Kasumi-1 (cell line): ENCODE measurements around the gene RNF121.
A peak's percentile ranks its signal among the peaks of the same experiment; 100 is the strongest.

Source experiments
- DNase-seq, 2 experiments: peaks; one replicate each; lab custom pipeline; 2025; lab: John Stamatoyannopoulos, UW

Gene RNF121

DNA sequence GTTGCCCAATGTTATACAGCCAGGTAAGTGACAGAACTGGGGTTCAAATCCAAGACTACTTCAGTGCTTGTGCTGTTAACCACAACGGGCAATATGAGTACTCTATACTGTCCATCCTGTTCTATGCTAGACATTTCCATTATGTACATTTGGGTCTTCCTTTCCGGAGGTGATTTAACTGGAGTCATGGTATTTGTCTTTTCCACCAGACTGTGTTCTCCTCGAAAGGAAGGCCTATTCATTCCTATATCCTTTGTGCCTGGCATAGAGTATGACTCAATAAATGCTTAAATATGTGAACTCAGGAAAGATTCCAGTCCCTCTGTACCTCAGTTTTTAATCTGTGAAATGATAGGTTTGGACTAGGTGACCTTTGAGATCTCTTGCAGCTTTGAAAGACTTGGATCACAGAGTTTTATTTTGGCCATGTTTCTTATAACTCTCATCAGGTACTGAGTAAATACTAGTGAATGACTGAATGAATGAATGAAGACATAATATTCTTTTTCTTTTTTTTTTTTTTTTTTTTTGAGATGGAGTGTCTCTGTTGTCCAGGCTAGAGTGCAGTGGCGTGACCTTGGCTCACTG lies 6.6 kb downstream of the RNF121 start:
- DNase-seq, result no peak

DNA sequence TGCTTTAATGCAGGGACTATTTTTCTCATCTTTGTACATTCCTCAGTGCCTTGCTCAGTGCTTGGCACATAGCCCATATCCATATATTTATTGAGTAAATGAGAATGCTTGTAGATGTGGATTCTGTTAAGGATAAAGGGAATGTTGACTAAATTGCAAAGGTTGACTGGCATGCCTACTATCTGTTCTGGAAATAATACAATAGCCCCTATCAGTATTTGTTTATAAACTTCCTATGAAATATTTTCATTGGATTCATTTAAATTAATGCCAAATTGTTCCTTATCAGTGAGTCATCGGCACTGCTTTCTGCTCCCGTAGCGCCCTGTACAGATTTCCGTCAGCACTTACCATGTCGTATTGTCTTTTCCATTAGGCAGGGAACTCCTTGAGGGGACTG lies 8.0 kb downstream of the RNF121 start:
- DNase-seq, result no peak

DNA sequence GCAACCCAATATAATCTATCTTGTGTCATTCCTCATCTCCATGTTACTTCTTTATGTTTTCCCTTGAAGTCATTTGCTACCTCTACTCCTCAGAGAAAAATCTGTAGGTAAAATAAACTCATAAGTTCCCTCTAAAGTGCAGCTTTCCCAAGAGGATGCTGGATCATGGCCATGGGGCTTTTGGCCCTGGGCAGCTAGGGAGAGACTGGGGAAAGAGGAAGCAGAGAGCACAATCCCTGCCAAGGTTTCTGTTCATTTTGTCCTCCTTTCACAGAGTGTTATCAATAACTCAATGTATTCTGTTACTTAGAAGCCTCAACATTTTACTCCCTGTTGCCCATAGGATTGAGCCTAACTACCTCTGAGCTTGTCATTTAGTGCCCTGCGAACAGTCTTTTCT lies 9.0 kb downstream of the RNF121 start:
- no peak for DNase-seq

DNA sequence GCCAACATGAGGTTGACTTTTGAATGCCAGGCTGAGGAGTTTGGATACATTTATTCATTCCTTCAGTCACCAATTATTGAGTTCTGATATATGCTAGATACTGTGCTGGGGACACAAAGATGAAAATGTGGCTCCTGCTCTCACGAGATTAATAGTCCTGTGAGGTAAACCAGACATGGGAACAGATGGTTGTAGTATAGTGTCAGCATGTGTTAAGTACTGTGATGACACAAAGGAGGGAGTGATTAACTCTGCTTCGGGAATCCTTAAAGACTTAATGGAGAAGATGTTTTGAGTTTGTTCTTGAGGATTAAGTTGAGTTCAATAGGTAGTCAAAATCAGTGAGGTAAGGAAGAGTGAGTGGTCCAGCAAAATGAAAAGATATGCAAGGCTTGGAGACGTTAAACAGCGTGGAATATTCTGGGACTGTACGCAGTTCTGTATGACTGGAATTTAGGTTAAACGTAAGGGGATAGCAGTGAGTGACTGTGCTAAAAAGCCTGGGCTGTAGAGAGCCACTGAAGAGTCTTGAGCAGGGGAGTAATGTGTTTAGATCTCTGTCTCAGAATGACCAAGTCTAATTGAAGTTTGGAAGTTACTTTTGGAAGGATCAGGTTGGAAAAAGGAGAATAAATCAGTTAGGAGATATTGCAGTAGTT lies 11.8 kb downstream of the RNF121 start:
- no peak for DNase-seq

DNA sequence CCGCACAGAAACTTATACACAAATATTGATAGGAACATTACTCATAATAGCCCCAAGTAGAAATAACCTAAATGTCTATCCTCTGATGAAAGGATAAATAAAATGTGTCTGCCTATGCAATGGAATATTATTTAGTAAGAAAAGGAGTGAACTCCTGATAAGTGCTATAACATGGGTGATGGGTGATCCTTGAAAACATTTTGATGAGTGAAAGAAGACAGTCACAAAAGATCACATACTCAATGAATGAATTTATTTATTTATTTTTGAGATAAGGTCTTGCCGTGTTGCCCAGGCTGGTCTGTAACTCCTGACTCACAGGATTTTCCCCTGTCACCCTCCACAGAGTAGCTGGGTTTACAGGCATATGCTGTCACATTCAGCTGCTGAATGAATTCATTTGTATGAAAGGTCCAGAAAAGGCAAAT lies 17.3 kb downstream of the RNF121 start:
- DNase-seq, result no peak

DNA sequence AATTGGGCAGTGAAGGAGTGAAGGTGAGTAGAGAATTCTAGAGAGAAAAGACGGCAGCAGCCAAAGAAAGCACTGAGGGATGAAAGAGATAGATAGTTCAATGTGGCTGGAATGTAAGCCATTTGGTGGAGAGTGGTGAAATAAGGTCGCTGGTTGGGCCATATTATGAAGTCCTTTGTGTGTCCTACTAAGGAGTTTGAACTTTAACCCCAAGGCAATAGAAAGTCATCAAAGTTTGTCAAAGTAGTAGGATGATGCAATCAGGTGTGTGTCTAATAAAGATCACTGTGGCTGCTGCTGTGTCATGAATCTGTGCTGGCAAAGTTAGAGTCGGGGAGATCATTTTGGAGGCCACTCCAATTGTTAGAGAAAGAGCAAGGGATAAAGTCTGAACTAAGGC lies 18.7 kb downstream of the RNF121 start:
- no peak for DNase-seq

DNA sequence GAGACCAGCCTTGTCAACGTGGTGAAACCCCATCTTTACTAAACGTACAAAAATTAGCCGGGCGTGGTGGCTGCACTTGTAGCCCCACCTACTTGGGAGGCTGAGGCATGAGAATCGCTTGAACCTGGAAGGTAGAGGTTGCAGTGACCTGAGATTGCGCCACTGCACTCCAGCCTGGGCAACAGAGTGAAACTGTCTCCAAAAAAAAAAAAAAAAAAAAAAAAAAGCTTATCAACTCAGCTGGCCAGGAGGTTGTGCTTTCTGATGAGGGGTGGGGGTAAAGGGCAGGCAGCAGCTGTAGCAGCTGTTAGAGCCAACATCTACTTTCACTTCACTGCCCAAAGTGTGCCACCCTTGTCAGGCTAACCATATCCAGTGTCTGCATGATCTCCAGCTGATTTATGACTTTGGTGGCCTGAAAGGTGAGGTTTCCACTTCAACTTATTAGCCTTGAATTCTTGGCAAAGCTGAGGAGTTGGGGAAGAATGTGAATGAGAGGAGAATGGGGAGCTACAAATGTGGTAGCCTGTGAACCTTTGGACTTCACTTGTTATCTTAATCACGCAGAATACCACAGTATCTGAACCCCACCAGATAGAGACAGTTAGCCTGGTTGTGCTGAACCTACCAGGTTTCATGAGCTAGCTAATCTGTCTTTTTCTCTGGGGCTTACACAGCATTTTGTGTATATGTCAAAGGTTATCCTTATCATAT lies 19.6 kb downstream of the RNF121 start:
- DNase-seq, result no peak

DNA sequence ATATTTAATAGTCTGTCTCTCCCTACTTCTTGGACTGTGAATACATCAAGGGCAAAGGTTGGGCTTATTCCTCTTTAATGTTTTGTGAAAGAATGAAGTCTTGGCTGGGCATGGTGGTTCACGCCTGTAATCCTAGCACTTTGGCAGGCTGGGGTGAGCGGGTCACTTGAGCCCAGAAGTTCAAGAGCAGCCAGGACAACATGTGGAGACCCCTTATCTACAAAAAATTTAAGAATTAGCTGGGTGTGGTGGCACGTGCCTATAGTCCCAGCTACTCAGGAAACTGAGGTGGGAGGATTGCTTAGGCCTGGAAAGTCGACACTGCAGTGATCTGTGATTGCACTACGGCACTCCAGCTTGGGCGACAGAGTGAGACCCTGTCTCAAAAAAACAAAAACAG lies 20.2 kb downstream of the RNF121 start:
- no peak for DNase-seq

DNA sequence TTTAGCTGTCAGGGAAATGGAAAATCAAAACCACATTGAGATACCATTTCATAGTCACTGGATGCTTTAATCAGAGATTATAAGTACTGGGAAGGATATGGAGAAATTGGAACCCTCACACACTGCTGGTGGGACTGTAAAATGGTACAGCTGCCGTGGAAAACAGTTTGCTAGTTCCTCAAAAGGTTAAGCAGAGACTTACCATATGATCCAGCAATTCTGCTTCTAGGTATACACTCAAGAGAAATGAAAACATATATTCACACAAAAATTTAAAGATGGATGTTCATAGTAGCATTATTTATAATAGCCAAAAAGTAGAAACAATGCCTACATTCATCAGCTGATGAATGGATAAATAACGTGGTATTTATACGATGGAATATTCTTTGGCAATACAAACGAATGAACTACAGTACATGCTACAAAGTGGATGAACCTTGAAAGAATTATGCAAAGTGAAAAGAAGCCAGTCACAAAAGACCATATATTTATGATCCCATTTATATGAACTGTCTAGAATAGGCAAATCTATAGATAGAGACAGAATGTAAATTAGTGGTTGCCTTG lies 23.0 kb downstream of the RNF121 start:
- DNase-seq, result no peak

DNA sequence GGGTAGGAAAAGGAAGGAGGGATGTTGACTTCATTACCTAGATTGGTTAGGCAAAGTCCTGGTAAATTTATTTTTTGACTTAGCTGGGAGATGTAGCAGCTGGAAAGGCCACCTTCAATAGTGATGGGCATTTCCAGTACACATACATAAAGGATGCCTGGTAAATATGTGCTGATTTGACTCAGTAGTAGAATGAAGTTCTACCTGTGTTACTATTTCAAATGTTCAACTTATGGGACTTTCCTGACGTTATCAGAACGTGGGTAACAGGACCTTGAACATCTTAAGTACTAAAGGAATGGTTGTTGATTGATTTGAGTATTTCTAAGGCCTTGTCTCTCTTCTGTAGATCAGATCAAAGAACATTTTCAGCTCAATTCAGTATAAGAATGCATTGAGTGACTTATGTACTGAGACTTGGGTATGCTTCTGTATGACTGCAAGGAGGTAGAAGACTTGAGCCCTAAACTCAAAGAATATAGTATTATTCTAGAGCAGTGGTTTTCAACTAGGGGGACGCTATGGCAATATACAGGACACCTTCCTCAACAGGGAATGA lies 27.1 kb downstream of the RNF121 start:
- DNase-seq, result no peak

DNA sequence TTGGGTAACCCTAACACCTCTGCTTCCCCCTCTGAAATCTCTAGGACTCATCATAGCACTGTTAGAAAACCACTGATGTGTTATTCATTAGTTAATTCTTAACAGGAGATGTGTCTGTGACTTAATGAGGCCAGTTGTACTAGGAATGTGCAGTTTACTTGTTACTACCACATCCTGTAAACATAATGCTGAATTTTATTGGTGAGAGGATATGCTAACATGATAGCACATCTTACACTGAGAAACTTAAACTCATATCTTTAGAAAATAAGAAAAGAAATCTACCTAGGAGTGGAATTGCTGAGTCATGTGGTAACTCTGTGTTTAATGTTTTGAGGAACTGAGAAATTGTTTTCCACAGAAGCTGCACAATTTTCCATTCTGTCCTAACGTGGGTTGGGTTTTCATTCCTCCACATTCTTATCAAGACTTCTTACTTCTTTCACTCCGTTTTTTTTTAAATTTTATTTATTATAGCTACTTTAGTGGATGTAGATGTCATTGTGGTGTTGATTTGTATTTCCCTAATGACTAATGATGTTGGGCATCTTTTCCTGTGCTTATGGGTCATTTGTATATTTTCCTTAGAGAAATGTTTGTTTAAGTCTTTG lies 33.7 kb downstream of the RNF121 start:
- DNase-seq, result peak in 1 of 2 experiments; percentile 29

DNA sequence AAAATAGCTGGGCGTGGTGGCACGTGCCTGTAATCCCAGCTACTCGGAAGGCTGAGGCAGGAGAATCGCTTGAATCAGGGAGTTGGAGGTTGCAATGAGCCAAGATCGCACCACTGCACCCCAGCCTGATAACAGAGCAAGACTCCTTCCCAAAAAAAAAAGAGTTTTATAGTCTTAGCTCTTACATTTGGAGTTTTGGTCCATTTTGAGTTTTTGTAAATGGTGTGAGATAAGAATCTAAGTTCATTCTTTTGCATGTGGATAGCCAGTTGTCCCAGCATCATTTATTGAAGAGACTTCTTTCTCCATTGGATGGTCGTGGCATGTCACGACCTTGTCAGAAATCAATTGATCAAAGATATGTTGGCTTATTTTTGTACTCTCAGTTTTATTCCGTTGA lies 34.6 kb downstream of the RNF121 start:
- no peak for DNase-seq

DNA sequence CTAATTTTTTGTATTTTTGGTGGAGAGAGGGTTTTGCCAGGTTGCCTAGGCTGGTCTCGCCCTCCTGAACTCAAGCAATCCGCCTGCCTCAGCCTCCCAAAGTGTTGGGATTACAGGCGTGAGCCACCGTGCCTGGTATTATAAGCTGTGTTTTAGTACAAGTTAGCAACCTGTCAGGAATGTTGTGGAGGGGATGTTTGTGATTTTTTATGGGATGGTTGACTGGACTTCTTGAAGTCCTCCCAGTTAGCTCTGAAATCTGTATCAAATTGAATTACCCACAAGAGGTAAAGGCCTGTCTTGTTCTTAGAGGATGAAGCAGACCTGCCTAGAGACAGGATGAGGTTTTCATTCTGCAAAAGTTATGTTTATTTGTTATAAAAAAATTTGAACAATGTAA lies 35.8 kb downstream of the RNF121 start:
- DNase-seq, result no peak

DNA sequence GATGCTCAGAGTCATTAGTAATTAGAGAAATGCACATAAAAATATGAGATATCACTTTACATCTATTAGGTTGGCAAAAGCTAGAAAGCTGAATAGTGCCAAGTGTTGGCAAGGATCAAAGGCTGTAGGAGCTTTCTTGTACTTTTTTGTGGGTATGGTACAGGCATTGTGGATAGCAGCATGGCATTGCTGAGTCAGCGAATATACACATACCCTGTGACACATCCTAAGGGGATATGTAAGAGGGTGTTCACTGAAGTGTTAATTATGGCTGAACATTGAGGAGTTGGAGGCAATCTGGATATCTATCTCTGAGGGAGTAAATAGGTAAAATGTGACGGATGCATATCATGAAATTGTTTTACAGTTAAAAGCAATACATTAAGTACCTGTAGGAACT lies 42.8 kb downstream of the RNF121 start:
- no peak for DNase-seq

DNA sequence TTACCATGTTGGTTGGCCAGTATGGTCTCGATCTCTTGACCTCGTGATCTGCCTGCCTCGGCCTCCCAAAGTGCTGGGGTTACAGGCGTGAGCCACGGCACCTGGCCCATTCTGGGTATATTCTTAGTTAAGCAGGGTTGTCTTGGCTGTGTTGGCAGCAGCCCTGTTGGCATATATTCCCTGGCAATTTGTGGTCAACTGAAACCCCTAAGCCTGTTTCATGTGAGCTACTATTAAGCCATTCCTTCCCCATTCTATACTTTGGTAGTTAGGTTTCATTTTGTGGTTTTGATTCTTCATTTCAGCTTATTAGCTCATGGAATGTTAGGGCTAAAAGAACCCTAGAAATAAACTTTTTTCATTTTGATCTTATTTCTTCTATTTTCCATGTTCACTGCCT lies 47.7 kb downstream of the RNF121 start:
- no peak for DNase-seq

DNA sequence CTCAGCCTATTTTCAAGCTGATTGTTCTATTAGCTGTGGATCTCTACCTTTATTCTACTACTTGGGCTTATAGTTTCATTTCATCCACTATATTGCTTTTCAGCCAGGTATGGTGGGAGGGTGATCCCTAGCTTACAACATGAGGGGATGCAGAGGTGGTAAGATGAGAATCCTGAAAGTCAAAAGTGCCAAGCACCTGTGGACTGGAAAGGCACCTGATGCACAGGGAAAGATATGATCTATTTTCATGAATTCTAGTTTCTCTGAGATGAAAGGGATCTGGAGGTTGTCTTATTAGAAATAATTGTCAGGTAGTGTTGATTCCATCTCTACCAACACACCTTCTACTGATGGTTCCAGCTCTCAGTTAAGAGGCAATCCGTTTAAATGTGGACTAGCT lies 48.2 kb downstream of the RNF121 start:
- no peak for DNase-seq

DNA sequence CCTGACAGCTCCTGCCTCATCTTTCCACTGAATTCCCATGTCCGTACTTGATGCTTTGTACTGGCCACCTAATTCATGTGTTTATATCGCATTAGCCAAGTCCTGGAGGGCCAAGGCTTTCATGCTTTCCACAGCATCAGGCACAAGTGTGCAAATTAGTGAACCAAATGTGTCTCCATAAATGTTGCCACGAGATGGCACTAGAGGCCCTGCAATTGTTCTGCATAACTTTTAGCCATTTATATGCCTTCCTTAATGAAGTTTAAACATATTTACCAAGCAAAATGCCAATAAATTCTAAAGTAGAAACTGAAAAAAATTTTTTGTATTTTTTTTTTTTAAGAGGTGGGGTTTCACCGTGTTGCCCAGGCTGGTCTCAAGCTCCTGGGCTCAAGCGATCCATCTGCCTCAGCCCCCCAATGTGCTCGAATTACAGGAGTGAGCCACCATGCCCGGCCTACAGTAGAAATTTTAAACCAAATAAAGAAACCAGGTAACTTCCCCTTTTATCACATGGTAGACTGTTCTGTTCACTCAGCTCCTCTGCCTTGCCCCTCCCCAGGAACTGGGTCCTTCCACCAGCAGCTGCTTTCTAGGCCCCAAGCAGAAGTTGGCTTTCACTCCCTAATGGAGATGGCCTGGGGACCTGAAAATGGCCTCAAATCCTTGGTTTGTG lies 49.0 kb downstream of the RNF121 start:
- DNase-seq, result peak; percentile 87

DNA sequence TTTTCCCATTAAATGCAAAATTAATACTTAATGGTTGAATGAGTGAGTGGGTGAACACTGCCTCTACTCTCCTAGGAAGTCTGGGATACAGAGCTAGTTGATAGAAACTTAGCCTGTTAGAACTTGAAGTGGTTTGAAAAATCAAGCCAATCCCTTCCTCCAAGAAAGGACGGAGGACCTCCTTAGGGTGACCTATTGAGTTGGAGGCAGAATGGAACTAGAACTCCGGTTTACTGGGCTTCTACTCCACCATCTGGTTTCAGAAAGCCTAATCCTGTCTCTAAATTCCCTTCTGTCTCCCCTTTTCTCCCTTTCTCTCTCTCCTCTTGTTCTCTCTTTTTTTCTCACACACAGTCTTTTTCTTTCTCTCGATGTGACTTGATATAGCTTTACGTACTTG lies 50.2 kb downstream of the RNF121 start:
- DNase-seq, result no peak

DNA sequence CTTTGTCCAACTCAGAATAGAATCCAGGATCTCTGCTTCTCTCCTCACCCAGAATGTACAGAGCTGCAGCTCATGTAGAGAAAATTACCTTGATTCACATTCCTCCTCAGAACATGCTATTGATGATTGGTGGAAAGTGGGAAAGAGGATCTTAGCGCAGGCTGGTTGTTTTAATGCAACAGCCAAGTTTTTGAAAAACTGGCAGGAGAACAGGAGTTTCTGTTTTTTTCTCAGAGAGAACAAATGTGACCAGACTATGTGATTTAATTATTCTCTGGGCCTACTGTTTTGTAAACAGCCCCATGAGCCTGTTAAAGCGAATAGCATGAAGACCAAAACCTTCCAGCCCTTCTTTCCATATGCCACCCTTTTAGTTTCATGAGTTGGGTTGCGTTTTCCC lies 50.8 kb downstream of the RNF121 start:
- no peak for DNase-seq

DNA sequence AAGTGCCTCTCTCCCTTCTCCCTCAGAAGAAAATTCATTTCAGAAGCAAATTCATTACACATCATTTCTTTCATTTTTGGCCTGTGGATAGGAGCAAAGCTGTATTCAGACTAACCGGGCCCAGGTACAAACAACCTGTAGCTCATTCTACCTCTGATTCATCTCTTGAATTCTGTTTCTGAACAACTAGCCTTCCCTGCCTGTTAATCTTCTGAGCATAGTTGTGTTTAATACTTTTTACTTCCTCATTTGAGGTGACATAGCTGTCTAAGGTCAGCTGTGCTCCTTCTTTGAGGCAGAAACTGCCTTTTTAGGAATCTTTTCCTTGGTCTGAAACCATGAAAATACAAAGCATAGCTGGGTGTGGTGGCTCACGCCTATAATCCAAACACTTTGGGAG lies 57.3 kb downstream of the RNF121 start:
- DNase-seq, result peak; percentile 27 to 48

DNA sequence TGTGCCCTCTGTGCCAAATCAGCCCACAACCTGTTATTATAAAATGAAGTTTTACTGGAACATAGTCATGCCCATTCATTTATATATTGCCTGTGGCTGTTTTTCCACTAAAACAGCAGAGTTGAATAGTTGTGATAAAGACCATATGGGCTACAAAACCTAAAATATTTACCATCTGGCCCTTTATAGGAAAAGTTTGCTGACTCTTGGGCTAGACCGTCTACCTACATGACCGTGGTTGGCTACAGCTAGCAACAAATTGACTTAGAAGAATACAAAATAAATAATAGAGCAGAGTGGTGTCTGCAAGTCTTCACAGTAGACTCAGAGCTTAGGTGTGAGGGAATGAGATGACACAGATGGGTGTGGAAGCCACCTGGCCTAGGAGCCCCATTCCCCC lies 58.7 kb downstream of the RNF121 start:
- no peak for DNase-seq

DNA sequence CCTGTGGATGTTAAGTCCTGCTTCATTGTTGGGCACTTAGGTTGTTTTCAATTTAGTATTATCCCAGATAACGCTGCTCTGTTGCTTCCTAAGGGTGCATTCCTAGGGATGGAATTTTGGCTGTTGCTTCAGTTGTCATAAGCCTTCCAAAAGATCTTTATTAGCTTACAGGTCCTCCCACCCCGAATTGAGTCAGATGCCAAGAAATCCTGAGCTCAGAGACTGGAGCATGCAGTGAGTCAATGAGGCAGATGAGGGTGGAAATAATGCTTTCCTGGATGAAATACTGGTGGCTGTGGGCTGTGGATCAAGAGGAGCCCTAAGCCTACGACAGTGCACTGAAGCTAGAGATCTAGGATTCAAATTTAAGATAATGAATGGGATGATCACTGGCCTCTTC lies 59.2 kb downstream of the RNF121 start:
- no peak for DNase-seq
